Measurements from ENCODE around the gene BPIFA2.
"Not testable (repeated sequence)": the region's sequence is repeated elsewhere in the genome, so short reads cannot be mapped to it uniquely, and the experiment has no call there.

The BPIFA2 gene, protein sequence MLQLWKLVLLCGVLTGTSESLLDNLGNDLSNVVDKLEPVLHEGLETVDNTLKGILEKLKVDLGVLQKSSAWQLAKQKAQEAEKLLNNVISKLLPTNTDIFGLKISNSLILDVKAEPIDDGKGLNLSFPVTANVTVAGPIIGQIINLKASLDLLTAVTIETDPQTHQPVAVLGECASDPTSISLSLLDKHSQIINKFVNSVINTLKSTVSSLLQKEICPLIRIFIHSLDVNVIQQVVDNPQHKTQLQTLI

DNA sequence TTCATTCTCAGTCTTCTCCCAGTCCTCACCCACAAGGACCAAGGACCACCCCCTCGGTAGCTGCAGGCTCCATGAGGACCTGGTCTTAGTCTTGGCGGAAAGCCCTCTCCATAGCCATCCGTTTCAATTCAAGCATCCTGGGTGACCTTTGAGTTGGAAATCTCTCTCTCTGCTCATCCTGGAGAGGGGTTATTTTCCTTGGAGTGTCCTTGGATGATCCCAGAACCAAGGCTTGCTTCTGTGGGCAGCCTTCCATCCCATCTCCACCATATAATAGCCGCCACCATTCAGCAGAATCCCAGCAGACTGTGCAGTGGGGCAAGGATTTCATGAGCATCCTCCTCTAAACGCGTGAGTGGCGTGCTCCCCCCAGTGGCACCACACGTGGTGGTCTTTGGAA lies at the start of gene BPIFA2:
Gene BPIFA2 (plus strand): TSS at position 301 of the 400 bp plus-strand sequence. CDS start 987 bp downstream, outside the sequence.
- peaks cover 8% of the 10 kb centered on the region for H3K9me3 Mint-ChIP-seq
- H3K27ac Mint-ChIP-seq: no peak within 1 kb of the TSS
- no peaks in the 10 kb centered on the region for H3K36me3 Mint-ChIP-seq (ENCODE audit: low read depth)
- H3K4me3 Mint-ChIP-seq: no peak within 1 kb of the TSS
- peaks cover 5% of the 10 kb centered on the region for H3K27me3 Mint-ChIP-seq
- no peaks in the 10 kb centered on the region for H3K4me1 Mint-ChIP-seq (ENCODE audit: low read depth)

DNA sequence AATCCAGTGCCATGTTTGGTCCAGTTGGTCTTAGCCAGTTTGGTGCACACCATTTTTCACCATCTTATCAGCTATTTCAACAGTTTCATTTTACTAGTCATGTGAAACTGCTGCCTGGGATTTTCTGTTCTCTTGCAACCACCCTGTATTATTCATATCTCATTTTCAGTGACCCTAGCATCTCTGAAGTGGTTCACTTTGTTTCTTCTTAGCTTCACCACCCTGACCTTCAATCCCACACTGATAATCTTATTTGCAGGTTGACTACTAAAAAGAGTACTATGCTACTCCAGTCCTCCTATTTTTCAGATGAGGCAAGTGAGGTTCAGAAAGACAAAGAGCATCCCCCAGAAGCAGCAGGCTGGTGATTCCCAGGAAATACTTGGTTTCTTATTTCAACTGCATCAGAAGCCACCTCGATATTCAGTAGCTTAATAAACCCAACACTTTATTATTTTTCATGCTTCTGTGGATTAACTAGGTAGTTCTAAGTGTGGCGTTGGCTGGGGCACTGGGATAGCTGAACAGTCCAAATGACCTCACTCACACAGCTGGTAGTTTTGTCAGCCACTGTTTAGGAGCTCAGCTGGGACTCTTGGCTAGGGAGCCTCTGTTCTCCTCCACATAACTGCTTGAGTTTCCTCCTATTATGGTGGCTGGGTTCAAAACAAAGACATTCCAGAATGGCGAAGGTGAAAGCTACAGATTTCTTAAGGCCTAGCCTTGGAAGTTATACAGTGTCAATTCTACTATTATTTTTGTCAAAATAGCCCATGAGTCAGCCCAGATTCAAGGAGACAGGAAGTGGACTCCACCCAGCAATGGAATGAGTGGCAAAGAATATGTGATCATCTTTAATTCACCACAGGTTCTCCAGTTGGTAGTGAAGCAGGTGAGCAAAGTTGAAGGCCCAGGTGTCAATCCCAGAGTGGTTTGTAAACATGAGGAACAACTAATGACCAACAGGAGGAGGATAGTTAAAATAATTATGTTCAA lies 47.9 kb upstream of the BPIFA2 start:
- H3K9me3 Mint-ChIP-seq: peaks cover 5% of the 10 kb centered on the region
- peaks cover 5% of the 10 kb centered on the region for H3K36me3 Mint-ChIP-seq (ENCODE audit: low read depth)
- peaks cover 12% of the 10 kb centered on the region for H3K4me1 Mint-ChIP-seq (ENCODE audit: low read depth)
- H3K27me3 Mint-ChIP-seq: peaks cover 9% of the 10 kb centered on the region
- no peak overlapping the region for H3K27ac Mint-ChIP-seq
- H3K4me3 Mint-ChIP-seq: no peak overlapping the region

- peaks cover 5% of the 10 kb centered on the region for H3K36me3 Mint-ChIP-seq (ENCODE audit: low read depth)
- H3K9me3 Mint-ChIP-seq: peaks cover 5% of the 10 kb centered on the region
- H3K4me3 Mint-ChIP-seq: no peak overlapping the region
- peaks cover 12% of the 10 kb centered on the region for H3K4me1 Mint-ChIP-seq (ENCODE audit: low read depth)
- H3K27me3 Mint-ChIP-seq: peaks cover 12% of the 10 kb centered on the region
- no peak overlapping the region for H3K27ac Mint-ChIP-seq
These were observed 47.0 kb upstream of the BPIFA2 start for GRCh38 chr20:33120934-33121333.

- H3K9me3 Mint-ChIP-seq; H3K36me3 Mint-ChIP-seq (ENCODE audit: low read depth); H3K27ac Mint-ChIP-seq; H3K4me3 Mint-ChIP-seq: not testable (repeated sequence)
- Mint-ChIP-seq H3K4me1 (ENCODE audit: low read depth) (peaks cover 12% of the 10 kb centered on the region), H3K27me3 (peaks cover 12% of the 10 kb centered on the region)
These were observed 45.7 kb upstream of the BPIFA2 start for GRCh38 chr20:33122297-33122696.

DNA sequence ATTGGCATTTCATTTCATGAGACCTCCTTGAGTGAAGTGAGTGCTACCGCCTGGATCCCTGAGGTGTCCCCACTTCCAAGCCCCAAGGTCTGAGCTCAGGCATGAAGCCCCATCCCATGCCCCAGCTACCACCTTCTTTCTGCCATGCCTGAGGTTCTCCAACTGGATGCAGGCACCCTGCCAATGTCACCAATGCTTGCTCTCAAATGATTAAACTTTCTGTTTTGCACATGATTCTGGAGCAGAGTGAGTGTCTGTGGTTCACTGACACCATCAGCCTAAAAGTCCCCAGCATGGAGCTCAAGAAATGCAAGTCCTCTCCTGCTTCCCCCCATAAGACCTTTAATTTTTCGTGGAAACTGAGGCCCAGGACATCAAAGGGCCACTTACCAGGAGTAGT lies 43.7 kb upstream of the BPIFA2 start:
- Mint-ChIP-seq H3K4me1 (ENCODE audit: low read depth) (peaks cover 12% of the 10 kb centered on the region), H3K4me3 (no peak overlapping the region), H3K27me3 (peaks cover 14% of the 10 kb centered on the region), H3K36me3 (ENCODE audit: low read depth) (peaks cover 5% of the 10 kb centered on the region), H3K9me3 (peaks cover 5% of the 10 kb centered on the region), H3K27ac (no peak overlapping the region)

DNA sequence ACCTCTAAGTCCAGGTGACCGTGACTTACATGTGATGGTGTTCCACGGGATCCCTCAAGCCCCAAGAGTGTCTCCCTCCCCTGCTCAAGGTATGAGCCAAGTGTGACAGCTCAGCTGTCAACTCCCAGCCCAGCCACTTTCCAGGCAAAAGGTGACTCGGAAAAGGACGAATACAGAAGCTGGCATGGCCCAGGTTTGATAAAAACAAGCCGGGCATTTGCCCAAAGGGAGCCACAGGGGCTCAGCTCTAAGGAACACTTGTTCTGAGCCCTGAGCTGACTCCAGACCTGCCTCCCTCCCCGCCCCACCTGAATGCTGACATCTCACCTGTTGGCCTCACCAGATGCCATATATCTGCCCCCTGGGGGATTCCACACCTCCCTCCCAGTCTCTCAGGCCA lies 43.0 kb upstream of the BPIFA2 start:
- Mint-ChIP-seq H3K36me3 (ENCODE audit: low read depth) (peaks cover 5% of the 10 kb centered on the region), H3K9me3 (peaks cover 5% of the 10 kb centered on the region), H3K4me3 (no peak overlapping the region)

DNA sequence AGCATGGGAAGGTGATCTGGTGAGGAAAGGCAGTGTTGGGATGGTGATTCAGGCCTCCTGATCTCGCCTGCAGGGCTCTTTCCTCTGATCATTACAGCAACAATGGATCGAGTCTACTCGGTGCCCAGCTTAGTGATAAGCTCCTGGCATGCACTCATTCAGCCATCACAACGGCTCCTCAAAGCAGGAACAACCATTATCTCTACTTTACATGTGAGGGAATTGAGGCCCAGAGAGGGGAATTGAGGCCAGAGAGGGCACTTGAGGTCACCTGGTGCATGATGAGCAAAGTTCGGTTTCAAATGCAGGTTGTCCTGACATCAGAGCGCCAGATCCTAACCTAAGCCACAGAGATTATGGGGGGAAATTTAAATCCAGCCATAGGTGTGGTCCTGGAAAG lies 42.0 kb upstream of the BPIFA2 start:
- Mint-ChIP-seq H3K36me3 (ENCODE audit: low read depth) (peaks cover 5% of the 10 kb centered on the region), H3K4me3 (no peak overlapping the region), H3K9me3 (peaks cover 5% of the 10 kb centered on the region), H3K4me1 (ENCODE audit: low read depth) (no peaks in the 10 kb centered on the region), H3K27me3 (peaks cover 20% of the 10 kb centered on the region), H3K27ac (no peak overlapping the region)

More for the DNA sequence above, 43.0 kb upstream of the BPIFA2 start:
- Mint-ChIP-seq H3K4me1 (ENCODE audit: low read depth) (peaks cover 6% of the 10 kb centered on the region), H3K27me3 (peaks cover 20% of the 10 kb centered on the region), H3K27ac (no peak overlapping the region)

DNA sequence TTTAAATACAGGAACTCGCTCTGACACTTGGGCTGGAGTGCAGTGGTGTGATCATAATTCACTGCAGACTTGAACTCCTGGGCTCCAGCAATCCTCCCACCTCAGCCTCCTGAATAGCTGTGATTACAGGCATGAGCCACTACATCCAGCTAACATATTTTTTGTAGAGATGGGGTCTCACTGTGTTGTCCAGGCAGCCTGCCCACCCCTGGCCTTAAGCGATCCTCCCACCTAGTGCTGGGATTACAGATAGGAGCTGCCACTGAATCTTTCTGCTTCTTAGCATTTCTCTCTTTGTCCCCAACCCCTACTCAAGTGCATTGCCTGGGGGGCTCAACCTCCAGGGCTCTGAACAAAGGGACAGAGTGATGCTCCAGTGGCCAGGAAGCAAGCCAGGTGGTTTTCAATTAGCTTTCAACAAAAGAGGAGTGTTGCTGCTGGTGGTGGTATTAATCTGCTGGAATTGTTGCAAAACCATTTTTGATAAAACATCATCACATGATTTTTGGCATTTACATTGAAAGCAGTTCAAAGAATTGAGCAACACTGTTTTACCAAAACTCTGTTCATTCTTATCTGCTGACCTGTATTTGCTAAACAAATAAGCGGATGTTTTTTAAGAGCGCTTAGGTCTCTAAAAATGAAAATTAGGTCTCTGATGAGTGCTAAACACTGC lies 40.4 kb upstream of the BPIFA2 start:
- Mint-ChIP-seq H3K27ac (no peak overlapping the region), H3K4me1 (ENCODE audit: low read depth) (no peaks in the 10 kb centered on the region), H3K27me3 (peaks cover 20% of the 10 kb centered on the region), H3K4me3 (no peak overlapping the region), H3K9me3 (no peaks in the 10 kb centered on the region), H3K36me3 (ENCODE audit: low read depth) (no peaks in the 10 kb centered on the region)

GRCh38 chr20:33130568-33131061 lies 37.3 kb upstream of the BPIFA2 start:
- H3K4me1 Mint-ChIP-seq (ENCODE audit: low read depth): no peaks in the 10 kb centered on the region
- no peak overlapping the region for H3K4me3 Mint-ChIP-seq
- no peaks in the 10 kb centered on the region for H3K36me3 Mint-ChIP-seq (ENCODE audit: low read depth)
- peaks cover 7% of the 10 kb centered on the region for H3K27me3 Mint-ChIP-seq
- no peaks in the 10 kb centered on the region for H3K9me3 Mint-ChIP-seq
- no peak overlapping the region for H3K27ac Mint-ChIP-seq

DNA sequence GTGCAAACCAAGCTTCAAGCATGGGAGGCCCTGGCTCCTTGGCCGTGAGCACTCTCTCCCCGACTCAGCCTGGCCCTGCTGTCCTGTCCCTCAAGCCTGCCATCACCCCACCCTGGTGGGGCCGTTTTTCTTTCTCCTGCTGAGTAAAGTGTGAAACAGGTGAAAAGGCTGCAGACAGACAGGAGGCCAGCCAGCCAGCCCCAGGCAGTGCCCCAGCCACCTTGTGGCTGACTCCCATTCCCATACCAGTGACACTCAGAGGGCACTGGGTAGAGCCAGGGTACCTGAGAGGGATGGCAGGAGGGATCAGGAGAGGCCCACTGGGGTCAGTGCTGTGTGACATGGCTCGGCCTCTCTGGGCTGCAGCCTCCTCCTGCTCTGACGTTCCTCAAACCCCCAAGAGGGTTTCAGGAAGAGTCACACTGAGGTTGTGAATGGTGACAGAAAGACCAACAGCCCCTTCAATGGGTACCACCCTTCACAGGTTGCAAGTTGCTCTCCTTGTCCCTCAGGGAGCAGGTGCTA lies 35.9 kb upstream of the BPIFA2 start:
- Mint-ChIP-seq H3K36me3 (ENCODE audit: low read depth) (no peaks in the 10 kb centered on the region), H3K9me3 (no peaks in the 10 kb centered on the region), H3K27me3 (peaks cover 7% of the 10 kb centered on the region), H3K27ac (no peak overlapping the region), H3K4me1 (ENCODE audit: low read depth) (no peaks in the 10 kb centered on the region), H3K4me3 (no peak overlapping the region)

- no peaks in the 10 kb centered on the region for H3K9me3 Mint-ChIP-seq
- H3K36me3 Mint-ChIP-seq (ENCODE audit: low read depth): no peaks in the 10 kb centered on the region
- H3K27ac Mint-ChIP-seq: no peak overlapping the region
- H3K4me3 Mint-ChIP-seq: no peak overlapping the region
- H3K27me3 Mint-ChIP-seq: peaks cover 7% of the 10 kb centered on the region
- H3K4me1 Mint-ChIP-seq (ENCODE audit: low read depth): no peaks in the 10 kb centered on the region
These were observed 35.2 kb upstream of the BPIFA2 start for GRCh38 chr20:33132513-33133372.

DNA sequence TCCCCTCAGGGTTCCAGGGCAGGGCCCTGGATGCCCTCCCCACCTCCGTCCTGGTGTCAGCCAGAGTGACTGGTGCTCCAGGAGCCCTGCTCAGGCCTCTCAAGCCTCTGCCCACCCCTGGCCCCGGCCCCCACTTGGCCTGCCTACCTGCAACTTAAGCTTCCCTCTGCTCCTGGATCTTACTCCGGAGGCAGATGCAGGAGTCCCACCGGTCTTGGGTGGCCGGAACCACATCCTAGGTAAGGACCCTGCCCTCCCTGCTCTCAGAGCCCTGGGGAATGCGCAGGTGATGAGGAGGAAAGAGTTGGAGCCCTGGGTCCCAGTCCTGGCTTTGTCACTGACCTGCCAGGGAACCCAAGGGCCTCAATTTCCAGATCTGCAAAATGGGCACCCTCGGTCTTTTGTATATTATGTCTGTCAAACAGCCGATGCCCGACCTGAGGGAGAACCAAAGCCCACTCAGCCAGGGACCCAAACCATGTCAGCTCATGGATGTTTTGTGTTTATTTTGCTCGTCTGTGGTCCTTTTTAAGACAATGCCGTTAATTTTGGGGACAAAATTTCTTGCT lies 34.5 kb upstream of the BPIFA2 start:
- peaks cover 7% of the 10 kb centered on the region for H3K27me3 Mint-ChIP-seq
- no peak overlapping the region for H3K27ac Mint-ChIP-seq
- no peaks in the 10 kb centered on the region for H3K4me1 Mint-ChIP-seq (ENCODE audit: low read depth)
- H3K4me3 Mint-ChIP-seq: no peak overlapping the region
- H3K9me3 Mint-ChIP-seq: no peaks in the 10 kb centered on the region
- H3K36me3 Mint-ChIP-seq (ENCODE audit: low read depth): no peaks in the 10 kb centered on the region

DNA sequence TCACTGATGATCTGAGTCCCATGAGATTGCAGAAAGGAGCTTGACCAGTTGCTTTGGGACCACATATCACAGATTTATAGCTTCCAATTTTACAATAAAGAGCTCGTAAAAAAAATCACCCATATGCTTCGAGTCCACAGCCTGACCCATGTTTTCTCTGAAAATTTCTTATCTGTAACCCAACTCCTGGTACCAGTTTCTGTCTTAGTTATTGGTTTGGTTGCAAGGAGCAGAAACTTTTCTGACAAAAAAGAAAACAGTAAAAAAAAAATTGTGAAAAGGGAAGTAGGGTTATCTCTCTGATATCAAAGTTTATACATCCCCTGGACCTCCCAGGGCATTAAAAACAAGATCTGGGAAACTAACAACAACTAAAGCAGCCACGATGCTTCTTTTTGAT lies 30.8 kb upstream of the BPIFA2 start:
- H3K4me3 Mint-ChIP-seq: no peak overlapping the region
- H3K4me1 Mint-ChIP-seq (ENCODE audit: low read depth): no peaks in the 10 kb centered on the region
- H3K27me3 Mint-ChIP-seq: no peaks in the 10 kb centered on the region
- no peaks in the 10 kb centered on the region for H3K9me3 Mint-ChIP-seq
- H3K27ac Mint-ChIP-seq: no peak overlapping the region
- H3K36me3 Mint-ChIP-seq (ENCODE audit: low read depth): no peaks in the 10 kb centered on the region

DNA sequence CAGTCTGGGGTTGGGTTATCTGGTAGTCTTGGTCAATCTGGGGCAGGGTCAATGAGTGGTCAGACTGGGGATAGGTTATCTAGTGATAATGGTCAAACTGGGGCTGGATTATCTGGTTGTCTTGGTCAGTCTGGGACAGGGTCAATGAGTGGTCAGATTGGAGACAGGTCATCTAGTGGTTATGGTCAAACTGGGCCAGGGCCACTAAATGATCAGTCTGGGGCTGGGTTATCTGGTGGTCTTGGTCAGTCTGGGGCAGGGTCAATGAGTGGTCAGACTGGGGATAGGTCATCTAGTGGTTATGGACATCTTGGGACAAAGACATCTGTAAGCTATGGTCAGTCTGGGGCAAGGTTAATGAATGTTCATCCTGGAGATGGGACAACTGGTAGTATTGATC lies 28.5 kb upstream of the BPIFA2 start:
- Mint-ChIP-seq H3K36me3 (ENCODE audit: low read depth) (no peaks in the 10 kb centered on the region), H3K9me3 (no peaks in the 10 kb centered on the region), H3K27me3 (peaks cover 5% of the 10 kb centered on the region), H3K4me1 (ENCODE audit: low read depth) (no peaks in the 10 kb centered on the region), H3K27ac (no peak overlapping the region), H3K4me3 (no peak overlapping the region)

Measured in stimulated activated naive CD8-positive, alpha-beta T cell treated with anti-CD3 and anti-CD28 coated beads, Interleukin-15, Interleukin-2, amounts not matched to agents 100 ng/mL and 50 ng/mL, for 24 hours (primary cell).